HEK293T (cell line): ENCODE data around the gene ERN1.

Experiments
- BHLHE40 ChIP-seq: fragments of 450-650 bp; IDR thresholded peaks from 2 replicates; pipeline ENCODE4 v1.6.1; 2016; ENCODE audit warnings: mild to moderate bottlenecking, moderate library complexity, borderline replicate concordance
- FOXA1 ChIP-seq: fragments of 450-650 bp; IDR thresholded peaks from 2 replicates; pipeline ENCODE4 v1.6.1; 2016; ENCODE audit warnings: mild to moderate bottlenecking
- FOXK2 ChIP-seq: fragments of 450-650 bp; IDR thresholded peaks from 2 replicates; pipeline ENCODE4 v1.6.1; 2016; ENCODE audit warnings: mild to moderate bottlenecking
- FOXM1 ChIP-seq: fragments of 450-650 bp; IDR thresholded peaks from 2 replicates; pipeline ENCODE4 v1.6.1; 2017; ENCODE audit warnings: mild to moderate bottlenecking, borderline replicate concordance
- L3MBTL2 ChIP-seq: fragments of 450-650 bp; conservative IDR thresholded peaks from 2 replicates; pipeline ENCODE4 v1.6.1; 2016; ENCODE audit warnings: mild to moderate bottlenecking
- LEF1 ChIP-seq: fragments of 450-650 bp; IDR thresholded peaks from 2 replicates; pipeline ENCODE4 v1.6.1; 2017; ENCODE audit warnings: mild to moderate bottlenecking, borderline replicate concordance
- NFRKB ChIP-seq: fragments of 450-650 bp; IDR thresholded peaks from 2 replicates; pipeline ENCODE4 v1.6.1; 2016; ENCODE audit warnings: mild to moderate bottlenecking, moderate library complexity
- PKNOX1 ChIP-seq: fragments of 450-650 bp; IDR thresholded peaks from 2 replicates; pipeline ENCODE4 v1.6.1; 2016
- SP1 ChIP-seq: fragments of 450-650 bp; IDR thresholded peaks from 2 replicates; pipeline ENCODE4 v1.6.1; 2017
- SUZ12 ChIP-seq: fragments of 450-650 bp; IDR thresholded peaks from 2 replicates; pipeline ENCODE4 v1.6.1; 2016; ENCODE audit warnings: mild to moderate bottlenecking
- TARDBP ChIP-seq: fragments of 450-650 bp; IDR thresholded peaks from 2 replicates; pipeline ENCODE4 v1.6.1; 2016
- ZNF384 ChIP-seq: fragments of 450-650 bp; IDR thresholded peaks from 2 replicates; pipeline ENCODE4 v1.6.1; 2016

GRCh38 chr17:64024781-64025731, 104.9 kb downstream of the ERN1 start:
- TF ChIP-seq TARDBP (no peak), ZNF384 (no peak), L3MBTL2 (no peak), FOXM1 (no peak), BHLHE40 (no peak), SP1 (no peak), PKNOX1 (no peak), FOXA1 (no peak), FOXK2 (no peak), SUZ12 (no peak), LEF1 (no peak), NFRKB (no peak)
